Non-pigmented ciliary epithelial cell (primary cell): Measurements from ENCODE around the gene NKTR.
"Not testable (repeated sequence)": the region's sequence is repeated elsewhere in the genome, so short reads cannot be mapped to it uniquely, and the experiment has no call there.

ENCODE experiments used
- DNase-seq: peaks from one replicate; pipeline ENCODE4 v3.0.0-alpha.2; 2010; ENCODE audit warnings: low read depth

The NKTR gene

DNA sequence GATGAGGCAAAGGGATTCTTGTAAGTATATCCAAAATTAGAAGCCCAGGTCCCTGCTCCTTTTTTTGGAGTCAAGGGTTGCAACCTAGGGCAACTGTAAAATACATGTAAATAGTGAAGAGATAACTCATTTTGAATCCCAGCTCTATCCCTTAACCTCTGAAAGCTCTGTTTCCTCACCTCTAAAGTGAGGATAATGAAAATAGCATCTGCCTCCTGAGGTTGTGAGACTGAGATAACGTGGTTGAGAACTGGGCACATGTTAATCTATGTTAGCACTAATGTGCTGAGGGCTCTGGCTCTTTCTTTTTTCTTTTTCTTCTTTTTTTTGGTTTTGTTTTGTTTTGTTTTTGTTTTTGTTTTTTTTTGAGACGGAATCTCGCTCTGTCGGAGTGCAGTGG is 4.8 kb upstream of the NKTR start:
- no peak for DNase-seq

DNA sequence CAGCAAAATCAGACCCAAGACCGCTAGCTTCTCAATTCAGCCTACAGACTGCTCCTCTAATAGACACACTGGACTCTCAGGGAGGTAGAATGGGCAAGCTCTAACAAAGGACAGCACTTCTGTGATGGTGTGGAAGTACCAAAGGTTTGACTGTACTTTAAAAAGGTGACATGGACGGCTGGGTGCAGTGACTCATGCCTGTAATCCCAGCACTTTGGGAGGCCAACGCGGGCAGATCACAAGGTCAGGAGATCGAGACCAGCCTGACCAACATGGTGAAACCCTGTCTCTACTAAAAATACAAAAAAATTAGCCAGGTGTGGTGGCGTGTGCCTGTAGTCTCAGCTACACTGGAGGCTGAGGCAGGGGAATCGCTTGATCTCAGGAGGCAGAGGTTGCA is 3.4 kb upstream of the NKTR start:
- not testable (repeated sequence) for DNase-seq

DNA sequence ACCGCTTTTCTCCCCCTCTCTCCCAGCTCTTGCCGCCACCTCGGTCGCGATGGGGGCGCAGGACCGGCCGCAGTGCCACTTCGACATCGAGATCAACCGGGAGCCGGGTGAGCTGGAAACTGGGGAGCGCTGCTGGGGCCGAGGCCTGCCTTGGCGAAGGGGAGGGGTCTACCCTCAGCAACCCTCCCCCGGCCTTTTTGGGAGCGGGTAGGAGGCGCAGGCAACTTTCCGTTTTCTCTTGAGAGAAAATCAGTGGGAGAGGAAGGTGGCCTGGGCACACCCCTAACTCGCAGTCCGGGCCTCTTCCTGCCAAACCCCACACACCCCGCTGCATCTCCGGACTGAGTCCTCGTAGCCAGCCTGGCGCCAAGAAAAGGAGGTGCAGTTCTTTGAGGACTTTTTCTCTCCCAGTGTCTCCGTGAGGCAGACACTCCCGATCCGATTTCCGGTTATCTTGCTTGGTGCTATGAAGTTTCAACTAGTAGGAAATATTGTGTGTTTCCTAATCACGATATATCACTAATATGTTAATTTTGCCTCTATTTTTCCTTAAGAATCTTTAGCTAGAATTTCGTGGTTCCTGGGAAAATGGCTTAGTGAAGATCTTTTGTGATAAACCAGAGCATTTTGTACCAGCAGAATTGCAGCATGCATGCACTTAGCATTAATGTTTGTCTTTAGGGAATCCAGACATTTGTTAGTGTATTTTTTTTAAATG is 631 bp downstream of the NKTR start:
- DNase-seq = no peak

DNA sequence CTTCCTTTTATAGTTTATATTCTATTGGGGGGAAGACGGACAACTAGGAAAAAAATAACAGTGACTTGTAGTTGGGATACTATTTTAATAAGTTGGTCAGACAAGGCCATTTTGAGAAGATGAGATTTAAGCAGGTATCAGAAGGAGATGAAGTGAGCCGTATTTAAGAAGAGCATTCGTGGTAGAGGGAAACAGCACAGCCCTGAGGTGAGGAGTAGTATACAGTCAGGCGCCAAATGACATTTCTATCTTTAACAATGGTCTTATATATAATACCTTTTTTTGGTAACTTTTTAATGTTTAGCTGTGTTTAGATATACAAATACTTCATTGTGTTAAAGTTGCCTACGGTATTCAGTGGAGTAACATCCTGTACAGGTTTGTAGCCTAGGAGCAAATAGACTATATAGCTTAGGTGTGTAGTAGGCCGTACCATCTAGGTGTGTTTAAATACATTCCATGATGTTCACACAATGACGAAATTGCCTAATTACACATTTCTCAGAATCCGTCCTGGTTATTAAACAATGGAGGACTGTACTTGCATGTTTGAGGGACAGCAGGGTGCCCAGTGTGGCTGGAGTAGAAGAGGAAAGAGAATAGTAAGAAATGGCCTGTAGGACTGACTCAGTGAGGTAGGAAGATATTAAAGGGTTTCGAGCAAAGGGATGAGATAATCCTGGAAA is 1.6 kb downstream of the NKTR start:
- DNase-seq = no peak

DNA sequence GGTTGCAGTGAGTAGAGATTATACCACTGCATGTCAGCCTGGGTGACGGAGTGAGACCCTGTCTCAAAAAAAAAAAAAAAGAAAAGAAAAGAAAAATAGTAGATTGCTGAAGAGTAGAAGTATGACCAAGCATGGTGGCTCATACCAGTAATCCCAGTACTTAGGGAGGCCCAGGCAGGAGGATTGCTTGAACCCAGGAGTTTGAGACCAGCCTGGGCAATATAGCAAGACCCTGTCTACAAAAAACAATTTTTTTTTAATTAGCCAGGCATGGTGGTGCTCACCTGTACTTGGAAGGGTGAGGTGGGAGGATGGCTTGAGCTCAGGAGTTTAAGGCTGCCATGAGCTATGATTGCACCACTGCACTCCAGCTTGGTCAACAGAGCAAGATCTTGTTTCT is 2.5 kb downstream of the NKTR start:
- no peak for DNase-seq

DNA sequence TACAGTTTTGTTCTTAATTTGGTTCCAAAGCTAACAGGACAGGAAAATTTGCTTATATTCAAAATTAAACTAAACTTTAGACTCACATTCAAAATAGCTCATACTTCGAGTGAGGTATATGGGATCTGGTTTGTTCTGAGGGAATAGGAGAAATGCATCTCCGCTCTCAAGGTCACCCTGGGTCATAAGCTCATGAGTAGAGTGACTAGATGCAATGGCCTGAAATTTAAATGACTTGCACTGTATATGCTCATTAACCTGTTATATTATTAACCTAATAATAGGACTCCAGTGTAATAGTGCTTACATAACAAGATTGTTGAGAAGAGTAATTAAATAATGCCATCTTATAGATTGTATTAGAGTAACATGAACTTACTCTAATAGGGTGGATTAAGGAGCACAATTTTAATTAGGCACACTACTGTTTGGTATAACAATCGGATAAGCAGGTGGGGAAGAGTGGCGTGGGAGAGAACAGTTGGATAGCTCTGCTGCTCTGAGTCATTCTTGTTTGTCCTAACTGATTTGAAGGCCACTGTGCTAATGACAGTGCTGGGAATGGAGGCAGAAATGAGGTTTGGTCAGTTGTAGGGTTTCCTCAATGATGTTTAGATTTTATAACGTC is 5.2 kb downstream of the NKTR start:
- no peak for DNase-seq

DNA sequence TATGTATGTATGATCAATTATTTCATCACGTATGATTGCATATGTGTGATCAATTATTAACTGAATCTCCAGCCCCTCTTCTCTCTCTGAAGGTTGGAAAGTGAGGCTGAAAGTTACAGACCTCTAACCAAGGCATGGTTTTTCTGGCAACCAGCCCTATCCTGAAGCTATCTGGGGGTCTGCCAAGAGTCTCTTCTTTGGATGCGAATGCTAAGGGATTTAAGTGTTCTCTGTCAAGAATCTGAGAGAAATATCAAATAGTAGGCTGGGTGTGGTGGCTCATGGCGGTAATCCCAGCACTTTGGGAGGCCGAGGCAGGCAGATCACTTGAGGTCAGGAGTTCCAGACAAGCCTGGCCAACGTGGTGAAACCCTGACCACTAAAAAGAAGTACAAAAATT is 8.1 kb downstream of the NKTR start:
- no peak for DNase-seq

DNA sequence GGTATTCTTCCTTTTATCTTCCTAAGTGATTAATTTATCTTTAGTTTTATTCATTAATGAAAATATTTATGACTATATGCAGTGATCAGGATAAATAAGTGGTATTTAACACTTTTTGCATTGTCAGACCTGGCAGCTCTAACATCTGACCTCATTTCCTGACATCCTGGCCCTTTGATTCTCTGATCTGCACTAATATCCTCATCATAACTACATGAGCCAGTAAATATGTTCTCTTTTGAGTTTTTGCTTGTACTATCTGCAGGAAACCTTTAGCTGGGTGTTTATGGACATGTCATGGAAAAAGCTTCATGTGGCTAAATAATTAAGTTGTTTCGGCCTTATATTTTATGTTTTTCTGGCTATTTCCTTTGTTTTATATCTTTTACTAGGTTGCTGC is 10.5 kb downstream of the NKTR start:
- no peak for DNase-seq

DNA sequence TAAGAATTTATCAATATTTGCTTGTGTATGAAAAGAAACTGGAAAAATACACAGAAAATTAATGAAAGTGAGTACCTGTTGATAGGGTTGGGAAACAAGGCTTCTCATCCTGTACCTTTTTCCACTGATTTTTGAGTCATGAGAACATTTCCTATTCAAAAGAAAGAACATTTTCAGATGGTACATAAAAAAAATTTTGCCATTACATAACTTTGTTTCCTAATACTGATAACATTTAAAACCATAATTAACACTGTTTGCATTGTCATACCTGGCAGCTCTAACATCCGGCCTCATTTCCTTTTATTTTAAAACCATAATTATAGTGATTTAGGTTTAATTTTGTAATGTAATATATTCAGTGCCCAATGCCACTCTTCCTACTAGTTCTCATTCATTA is 11.7 kb downstream of the NKTR start:
- no peak for DNase-seq

DNA sequence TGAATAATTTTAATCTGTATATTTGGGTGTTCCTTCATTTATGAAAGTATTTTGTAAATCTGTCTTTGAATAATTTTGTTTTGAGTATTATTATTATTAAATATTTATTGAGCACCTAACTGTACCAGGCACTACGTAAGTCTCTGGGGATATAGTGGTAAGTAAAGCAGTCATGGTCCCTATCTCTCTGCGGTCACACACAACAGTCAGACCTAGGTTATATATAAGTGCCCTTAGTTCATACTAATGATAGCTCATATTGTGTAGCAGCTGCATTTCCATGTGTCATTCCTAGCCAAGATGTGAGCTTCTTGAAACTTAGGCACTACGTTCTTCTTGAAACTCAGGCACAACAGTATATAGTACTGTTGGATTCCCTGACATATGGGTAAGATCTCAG is 12.4 kb downstream of the NKTR start:
- DNase-seq = no peak

DNA sequence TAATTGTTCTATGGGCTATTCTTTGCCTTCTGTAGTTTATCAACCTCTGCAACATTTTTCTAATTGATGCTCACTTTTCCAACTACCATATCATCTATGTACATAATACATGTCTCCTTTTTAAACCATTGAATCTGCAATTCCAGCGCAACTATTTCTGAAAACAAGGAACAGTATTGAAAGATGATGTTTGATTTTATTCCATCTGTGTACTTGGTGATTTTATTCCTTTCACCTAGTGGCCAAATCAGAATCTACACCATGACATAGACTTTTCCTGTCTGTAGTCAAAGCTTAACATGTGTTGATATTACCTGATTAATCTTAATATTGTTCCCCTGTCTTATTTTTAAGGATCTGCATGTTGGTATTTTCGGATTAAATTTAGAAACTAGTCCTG is 13.0 kb downstream of the NKTR start:
- no peak for DNase-seq

DNA sequence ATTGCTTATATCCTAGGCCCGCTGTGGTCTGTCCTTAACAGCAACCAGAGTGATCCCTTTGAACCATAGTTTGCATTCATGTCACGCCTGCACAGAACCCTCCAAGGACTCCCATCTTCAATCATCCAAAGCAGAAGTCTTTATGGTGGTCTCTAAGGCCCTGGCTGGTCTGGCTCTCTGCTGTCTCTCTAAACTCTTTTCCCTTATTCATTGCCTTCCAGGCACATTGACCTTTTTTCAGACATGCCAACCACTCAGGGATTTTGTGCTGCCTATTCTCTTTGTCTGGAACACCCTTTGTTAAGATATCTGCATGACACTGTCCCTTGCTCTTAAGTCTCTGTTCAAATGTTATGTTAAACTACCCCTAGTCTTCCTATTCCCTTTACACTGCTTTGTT is 31.1 kb downstream of the NKTR start:
- DNase-seq = no peak

DNA sequence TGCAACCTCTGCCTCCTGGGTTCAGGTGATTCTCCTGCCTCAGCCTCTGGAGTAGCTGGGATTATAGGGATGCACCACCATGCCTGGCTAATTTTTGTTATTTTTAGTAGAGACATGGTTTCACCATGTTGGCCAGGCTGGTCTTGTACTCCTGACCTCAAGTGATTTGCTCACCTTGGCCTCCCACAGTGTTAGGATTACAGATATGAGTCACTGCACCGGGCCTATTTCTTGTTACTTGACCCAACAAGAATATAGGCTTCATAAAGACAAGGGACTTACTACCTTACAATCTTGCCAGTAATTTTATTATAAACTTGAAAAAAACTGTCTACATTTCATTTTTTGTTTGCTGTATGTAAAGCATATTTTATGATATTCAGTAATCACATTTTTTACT is 31.7 kb downstream of the NKTR start:
- DNase-seq = no peak

DNA sequence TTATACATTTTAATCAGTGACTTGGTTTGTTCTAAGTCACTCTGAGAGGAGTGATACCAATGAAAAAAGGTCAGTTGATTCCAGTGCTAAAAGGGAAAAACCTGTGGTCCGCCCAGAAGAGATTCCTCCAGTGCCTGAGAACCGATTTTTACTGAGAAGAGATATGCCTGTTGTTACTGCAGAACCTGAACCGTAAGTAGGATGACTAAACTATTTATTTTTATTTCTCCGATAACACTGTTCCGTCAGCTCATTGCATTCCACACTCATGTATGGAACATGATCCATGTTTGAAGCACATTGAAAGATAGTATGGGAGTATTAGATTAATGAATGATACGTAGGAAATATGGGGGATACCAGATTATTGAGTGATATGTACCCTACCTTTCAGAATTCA is 33.1 kb downstream of the NKTR start:
- DNase-seq = no peak

DNA sequence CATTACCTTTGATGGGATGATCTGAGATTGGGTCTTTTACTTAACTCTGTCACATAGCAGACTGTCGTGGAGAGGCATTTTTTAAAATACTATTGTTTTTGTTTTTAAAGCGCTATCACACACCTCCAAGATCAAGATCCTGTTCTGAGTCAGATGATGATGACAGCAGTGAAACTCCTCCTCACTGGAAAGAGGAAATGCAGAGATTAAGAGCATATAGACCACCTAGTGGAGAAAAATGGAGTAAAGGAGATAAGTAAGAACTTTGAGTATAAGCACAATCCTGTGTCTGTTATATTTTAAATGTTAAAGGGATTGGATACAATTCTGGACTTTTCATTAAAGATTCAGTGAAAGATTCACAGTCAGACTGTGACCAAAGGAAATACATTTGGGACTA is 34.6 kb downstream of the NKTR start:
- DNase-seq = no peak

DNA sequence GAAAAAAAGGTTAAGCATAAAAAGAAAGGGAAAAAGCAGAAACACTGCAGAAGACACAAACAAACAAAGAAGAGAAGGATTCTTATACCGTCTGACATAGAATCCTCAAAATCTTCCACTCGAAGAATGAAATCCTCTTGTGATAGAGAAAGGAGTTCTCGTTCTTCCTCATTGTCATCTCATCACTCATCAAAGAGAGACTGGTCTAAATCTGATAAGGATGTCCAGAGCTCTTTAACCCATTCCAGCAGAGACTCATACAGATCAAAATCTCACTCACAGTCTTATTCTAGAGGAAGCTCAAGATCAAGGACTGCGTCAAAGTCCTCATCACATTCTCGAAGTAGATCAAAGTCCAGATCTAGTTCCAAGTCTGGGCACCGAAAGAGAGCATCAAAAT is 36.5 kb downstream of the NKTR start:
- no peak for DNase-seq

DNA sequence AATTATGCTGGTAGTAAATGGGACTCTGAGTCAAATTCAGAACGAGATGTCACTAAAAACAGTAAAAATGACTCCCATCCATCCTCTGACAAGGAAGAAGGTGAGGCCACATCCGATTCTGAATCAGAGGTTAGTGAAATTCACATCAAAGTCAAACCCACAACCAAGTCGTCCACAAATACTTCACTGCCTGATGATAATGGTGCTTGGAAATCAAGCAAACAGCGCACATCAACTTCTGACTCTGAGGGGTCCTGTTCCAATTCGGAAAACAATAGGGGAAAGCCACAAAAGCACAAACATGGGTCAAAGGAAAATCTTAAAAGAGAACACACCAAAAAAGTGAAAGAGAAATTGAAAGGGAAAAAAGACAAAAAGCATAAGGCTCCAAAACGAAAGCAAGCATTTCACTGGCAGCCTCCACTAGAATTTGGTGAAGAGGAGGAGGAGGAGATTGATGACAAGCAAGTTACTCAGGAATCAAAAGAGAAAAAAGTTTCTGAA is 37.9 kb downstream of the NKTR start:
- DNase-seq = no peak

DNA sequence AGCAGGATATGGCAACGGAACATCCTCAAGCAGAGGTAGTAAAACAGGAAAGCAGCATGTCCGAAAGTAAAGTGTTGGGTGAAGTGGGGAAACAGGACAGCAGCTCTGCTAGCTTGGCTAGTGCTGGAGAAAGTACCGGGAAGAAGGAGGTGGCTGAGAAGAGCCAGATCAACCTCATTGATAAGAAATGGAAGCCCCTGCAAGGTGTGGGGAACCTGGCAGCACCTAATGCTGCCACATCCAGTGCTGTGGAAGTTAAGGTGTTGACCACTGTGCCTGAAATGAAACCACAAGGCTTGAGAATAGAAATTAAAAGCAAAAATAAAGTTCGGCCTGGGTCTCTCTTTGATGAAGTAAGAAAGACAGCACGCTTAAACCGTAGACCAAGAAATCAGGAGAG is 38.7 kb downstream of the NKTR start:
- no peak for DNase-seq

DNA sequence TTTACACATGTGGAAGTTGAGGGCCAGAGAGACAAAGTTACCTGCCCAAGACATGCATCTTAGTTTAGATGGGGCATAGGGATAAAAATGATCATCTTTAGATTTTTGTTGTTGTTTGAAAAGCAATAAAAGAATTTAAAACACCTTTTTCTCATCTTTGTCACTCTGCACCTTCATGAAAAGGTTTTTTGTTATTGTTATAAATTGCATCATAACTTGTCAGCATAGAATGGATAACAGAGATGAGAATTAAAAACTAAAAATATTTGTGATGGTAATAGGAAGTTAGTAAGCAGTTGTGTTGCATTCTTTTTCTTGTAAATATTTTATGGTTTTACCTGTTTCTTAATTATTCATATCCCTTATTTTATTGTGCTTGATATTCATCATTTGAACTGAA is 39.6 kb downstream of the NKTR start:
- DNase-seq = no peak

DNA sequence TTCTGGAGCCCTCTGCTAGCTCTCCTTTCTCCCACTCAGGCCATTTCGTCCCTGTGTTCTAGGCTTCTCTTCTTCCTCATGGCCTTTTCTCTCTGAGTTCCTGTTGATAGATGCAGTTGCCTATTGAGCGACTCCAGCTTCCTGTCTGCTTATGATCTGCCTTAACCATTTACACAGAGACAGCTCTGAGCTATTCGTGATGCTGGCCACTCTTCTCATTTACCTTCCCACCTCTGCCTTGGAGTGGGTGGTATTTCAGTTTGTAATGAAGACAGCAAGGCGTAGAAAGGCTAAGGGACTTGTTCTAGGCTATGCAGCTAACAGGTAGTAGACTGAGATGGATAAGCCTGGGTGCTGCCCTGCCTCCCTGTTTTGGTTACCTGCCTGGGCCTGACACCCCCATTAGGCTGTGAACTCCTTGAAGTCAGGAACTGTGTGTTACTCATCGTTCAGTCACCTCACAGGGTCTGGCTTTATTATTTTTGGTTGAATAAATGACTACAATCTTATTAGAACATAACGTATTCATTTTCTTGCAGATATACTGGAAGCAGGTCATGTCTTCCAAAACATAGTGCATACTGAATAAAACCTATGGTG is 40.4 kb downstream of the NKTR start:
- DNase-seq = no peak

DNA sequence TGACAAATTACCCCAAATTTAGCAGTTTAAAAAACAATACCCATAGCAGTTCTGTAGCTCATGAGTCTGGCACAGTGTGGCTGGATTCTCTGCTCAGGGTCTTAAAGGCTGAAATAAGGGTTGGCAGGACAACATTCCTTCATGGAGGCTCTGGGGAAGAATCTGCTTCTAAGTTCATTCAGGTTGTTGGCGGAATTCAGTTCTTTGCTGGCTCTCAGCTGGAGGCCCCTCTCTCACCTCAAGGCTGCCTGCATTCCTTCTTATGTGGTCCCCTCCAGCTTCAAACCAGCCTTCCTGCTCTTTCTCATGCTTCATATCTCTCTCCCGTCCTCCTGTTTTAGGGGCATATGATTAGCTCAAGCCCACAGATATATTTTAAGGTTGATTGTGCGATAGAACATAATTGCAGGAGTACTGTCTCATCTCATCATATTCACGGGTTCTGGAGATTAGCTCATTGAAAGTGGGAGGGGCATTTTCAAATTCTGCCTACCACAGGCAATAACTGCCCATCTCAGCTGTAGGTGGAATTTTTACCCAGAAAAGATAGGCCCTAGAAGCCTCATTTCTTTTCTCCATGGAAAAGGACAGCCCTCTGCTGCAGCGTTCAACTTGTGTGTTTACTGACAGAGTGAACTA is 47.5 kb downstream of the NKTR start:
- DNase-seq = no peak

DNA sequence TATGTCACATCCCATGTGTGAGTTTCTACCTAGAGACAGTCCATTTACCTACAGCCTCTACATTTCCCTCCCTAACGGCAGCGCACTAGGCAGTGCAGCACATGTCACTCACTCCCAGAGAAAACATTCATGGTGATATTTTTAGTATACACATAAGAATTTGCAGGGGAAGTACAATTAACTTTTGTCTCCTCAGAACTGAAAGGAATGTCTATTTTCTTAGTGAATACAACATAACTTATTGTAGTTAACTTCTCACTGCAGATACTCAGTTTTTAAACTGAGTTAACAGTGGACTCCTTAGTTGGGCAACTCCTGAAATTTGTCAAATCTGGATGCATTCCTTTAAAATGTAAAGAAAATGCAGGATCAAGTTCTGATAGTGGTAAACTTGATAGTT is 48.5 kb downstream of the NKTR start:
- no peak for DNase-seq

DNA sequence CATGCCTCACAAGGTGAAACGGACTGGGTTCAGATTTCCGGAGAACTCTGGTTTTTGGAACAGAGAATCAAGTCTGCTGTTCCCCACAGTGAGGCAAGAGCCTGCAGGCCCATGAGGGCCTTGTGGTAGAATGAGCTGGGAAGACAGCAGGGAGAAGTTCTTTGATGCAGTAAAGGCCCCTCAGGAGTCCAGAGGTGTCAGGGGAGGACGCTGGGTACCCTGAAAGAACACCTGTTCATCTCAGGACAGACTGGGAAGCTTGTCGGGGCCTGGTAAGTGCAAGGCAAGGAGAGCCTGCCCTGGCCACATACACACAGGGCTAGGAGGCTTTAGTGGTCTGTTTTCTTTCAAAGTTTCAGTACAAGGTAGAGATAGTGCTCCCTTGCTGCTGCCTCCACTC is 49.3 kb downstream of the NKTR start:
- DNase-seq = no peak
